ENCODE results near the gene SVEP1. TPM values are rescaled to one million over a fixed set of nuclear protein-coding genes. Genes with fewer than 3 reads are reported as not detected.
"Not testable (repeated sequence)": the region's sequence is repeated elsewhere in the genome, so short reads cannot be mapped to it uniquely, and the experiment has no call there.

SVEP1 gene
- total and polyA plus RNA-seq, 7 donors: 0.78 to 16.3 (median 5.5) TPM

- Histone ChIP-seq H3K27ac (no peak overlapping the region), H3K36me3 (ENCODE audit: insufficient read depth in 1 of 2, low read depth in 1 of 2) (no peaks in the 10 kb centered on the region), H3K4me1 (no peaks in the 10 kb centered on the region), H3K4me3 (no peak overlapping the region), H3K9me3 (no peaks in the 10 kb centered on the region), H3K27me3 (ENCODE audit: insufficient read depth in 3 of 3, low read length in 2 of 3) (no peaks in the 10 kb centered on the region)
- DNase-seq (no peak), ATAC-seq (no peak)
- TF ChIP-seq, protein P1, sequence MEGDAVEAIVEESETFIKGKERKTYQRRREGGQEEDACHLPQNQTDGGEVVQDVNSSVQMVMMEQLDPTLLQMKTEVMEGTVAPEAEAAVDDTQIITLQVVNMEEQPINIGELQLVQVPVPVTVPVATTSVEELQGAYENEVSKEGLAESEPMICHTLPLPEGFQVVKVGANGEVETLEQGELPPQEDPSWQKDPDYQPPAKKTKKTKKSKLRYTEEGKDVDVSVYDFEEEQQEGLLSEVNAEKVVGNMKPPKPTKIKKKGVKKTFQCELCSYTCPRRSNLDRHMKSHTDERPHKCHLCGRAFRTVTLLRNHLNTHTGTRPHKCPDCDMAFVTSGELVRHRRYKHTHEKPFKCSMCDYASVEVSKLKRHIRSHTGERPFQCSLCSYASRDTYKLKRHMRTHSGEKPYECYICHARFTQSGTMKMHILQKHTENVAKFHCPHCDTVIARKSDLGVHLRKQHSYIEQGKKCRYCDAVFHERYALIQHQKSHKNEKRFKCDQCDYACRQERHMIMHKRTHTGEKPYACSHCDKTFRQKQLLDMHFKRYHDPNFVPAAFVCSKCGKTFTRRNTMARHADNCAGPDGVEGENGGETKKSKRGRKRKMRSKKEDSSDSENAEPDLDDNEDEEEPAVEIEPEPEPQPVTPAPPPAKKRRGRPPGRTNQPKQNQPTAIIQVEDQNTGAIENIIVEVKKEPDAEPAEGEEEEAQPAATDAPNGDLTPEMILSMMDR (IDR thresholded peaks at IDR 0.05): no peak
- WGBS, 3 donors: 23 to 31% (median 30%) methylated on average over 3 of the region's 3 CpGs
- intact Hi-C loops (cut with DNase I): loop anchor here (5.0 kb wide), 1 partner anchor 438 kb away; no protein-coding TSS in a partner anchor
Observed at GRCh38 chr9:110620726-110621125, 41.2 kb upstream of the SVEP1 start.

GRCh38 chr9:110619831-110620230, 40.3 kb upstream of the SVEP1 start:
- intact Hi-C loops (cut with DNase I): loop anchor here (5.0 to 10.0 kb wide), 2 partner anchors 165 to 438 kb away; no protein-coding TSS in a partner anchor

GRCh38 chr9:110615498-110615897, 36.0 kb upstream of the SVEP1 start:
- 77 to 83% (median 82%) methylated on average over 4 of the region's 4 CpGs for WGBS, 3 donors
- no peaks in the 10 kb centered on the region for H3K9me3 ChIP-seq
- DNase-seq (no peak), ATAC-seq (no peak)
- TF ChIP-seq, protein P1 (IDR thresholded peaks at IDR 0.05): no peak
- intact Hi-C loops (cut with DNase I): loop anchor here in 1 of 2 donors (10.0 kb wide), 1 partner anchor 161 kb away; no protein-coding TSS in a partner anchor
- no peak overlapping the region for H3K27ac ChIP-seq
- H3K4me3 ChIP-seq: no peak overlapping the region
- H3K27me3 ChIP-seq (ENCODE audit: insufficient read depth in 3 of 3, low read length in 2 of 3): no peaks in the 10 kb centered on the region
- no peaks in the 10 kb centered on the region for H3K36me3 ChIP-seq (ENCODE audit: insufficient read depth in 1 of 2, low read depth in 1 of 2)
- no peaks in the 10 kb centered on the region for H3K4me1 ChIP-seq

More at GRCh38 chr9:110619831-110620230, 40.3 kb upstream of the SVEP1 start:
- Histone ChIP-seq H3K4me1 (no peaks in the 10 kb centered on the region), H3K4me3 (no peak overlapping the region), H3K27me3 (ENCODE audit: insufficient read depth in 3 of 3, low read length in 2 of 3) (no peaks in the 10 kb centered on the region), H3K27ac (no peak overlapping the region), H3K36me3 (ENCODE audit: insufficient read depth in 1 of 2, low read depth in 1 of 2) (no peaks in the 10 kb centered on the region), H3K9me3 (no peaks in the 10 kb centered on the region)
- DNase-seq: no peak
- TF ChIP-seq, protein P1 (IDR thresholded peaks at IDR 0.05): no peak
- ATAC-seq: no peak

DNA sequence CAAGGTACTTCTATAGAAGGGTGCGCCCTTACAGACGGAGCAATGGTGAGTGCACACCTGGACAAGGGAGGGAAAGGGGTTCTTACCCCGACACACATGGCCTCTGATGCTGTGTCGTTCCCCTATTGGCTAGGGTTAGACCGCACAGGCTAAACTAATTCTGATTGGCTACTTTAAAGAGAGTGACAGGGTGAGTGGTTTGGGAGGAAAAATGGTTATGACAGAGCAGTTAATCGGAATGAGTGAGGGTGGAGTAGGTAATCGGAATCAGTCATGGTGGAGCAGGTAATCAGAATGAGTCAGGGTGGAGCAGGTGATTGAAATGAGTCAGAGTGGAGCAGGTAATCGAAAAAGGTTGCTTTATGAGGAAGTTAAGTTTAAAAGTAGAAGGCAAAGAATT, 35.0 kb upstream of the SVEP1 start:
- not testable (repeated sequence) for H3K36me3 ChIP-seq (ENCODE audit: insufficient read depth in 1 of 2, low read depth in 1 of 2); ATAC-seq; H3K4me1 ChIP-seq; H3K4me3 ChIP-seq; H3K9me3 ChIP-seq; H3K27me3 ChIP-seq (ENCODE audit: insufficient read depth in 3 of 3, low read length in 2 of 3); H3K27ac ChIP-seq; DNase-seq
- intact Hi-C loops (cut with DNase I): loop anchor here in 1 of 2 donors (10.0 kb wide), 1 partner anchor 160 kb away; no protein-coding TSS in a partner anchor
- 80 to 96% (median 84%) methylated on average over 8 of the region's 8 CpGs for WGBS, 3 donors

DNA sequence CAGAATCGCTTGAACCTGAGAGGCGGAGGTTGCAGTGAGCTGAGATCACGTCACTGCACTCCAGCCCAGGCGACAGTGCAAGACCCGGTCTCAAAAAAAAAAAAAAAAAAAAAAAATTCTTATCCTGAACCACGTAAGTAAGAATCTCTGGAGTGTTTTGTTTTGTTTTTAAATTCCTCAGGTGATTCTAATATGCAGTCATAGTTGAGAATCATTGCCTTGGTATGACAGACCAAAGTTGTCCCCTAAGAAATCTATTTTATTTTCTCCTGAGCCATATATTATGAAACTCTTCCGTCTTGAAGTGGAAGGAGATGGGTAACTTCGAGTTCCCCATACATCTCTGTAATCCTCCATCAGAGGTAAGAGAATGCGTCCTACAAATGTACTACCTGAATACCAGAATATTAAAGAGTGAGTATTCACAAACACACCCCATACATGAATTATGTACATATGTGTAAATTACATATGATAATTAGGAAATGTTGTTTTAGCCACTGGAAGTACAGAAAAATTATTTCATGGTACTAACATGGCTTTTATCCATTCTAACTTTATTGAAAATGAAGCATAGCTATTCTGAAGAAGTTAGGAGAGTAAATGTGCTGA, 26.7 kb upstream of the SVEP1 start:
- H3K9me3 ChIP-seq: no peaks in the 10 kb centered on the region
- 78 to 95% (median 84%) methylated on average over 9 of the region's 9 CpGs for WGBS, 3 donors
- TF ChIP-seq, protein P1 (IDR thresholded peaks at IDR 0.05): no peak
- intact Hi-C loops (cut with DNase I): no loop called here
- no peak overlapping the region for H3K4me3 ChIP-seq
- DNase-seq: no peak
- H3K4me1 ChIP-seq: no peaks in the 10 kb centered on the region
- H3K36me3 ChIP-seq (ENCODE audit: insufficient read depth in 1 of 2, low read depth in 1 of 2): no peaks in the 10 kb centered on the region
- no peak for ATAC-seq
- H3K27ac ChIP-seq: no peak overlapping the region
- H3K27me3 ChIP-seq (ENCODE audit: insufficient read depth in 3 of 3, low read length in 2 of 3): no peaks in the 10 kb centered on the region
